Pulmonary artery endothelial cell (primary cell): ENCODE data around the gene C5. TPM values are rescaled to one million over a fixed set of nuclear protein-coding genes. Genes with fewer than 3 reads are reported as not detected.
A peak's percentile ranks its signal among the peaks of the same experiment; 100 is the strongest.

Source experiments
- DNase-seq: peaks from one replicate; pipeline ENCODE4 v3.0.0-alpha.2; 2011; ENCODE audit warnings: low read depth, low spot score
- total RNA-seq: library from RNA; depleted of rRNA; stranded (reverse); fragments of >200 nt; gene quantifications from 2 replicates; pipeline ENCODE4 v1.2.3, GENCODE V29; 2014

The C5 gene
- total RNA-seq, 1 donor from 2014 or later, result 3.8 TPM

GRCh38 chr9:120942186-120943001 is 107.7 kb downstream of the C5 start:
- DNase-seq, result no peak

GRCh38 chr9:120941046-120941770 is 108.9 kb downstream of the C5 start:
- no peak for DNase-seq

DNA sequence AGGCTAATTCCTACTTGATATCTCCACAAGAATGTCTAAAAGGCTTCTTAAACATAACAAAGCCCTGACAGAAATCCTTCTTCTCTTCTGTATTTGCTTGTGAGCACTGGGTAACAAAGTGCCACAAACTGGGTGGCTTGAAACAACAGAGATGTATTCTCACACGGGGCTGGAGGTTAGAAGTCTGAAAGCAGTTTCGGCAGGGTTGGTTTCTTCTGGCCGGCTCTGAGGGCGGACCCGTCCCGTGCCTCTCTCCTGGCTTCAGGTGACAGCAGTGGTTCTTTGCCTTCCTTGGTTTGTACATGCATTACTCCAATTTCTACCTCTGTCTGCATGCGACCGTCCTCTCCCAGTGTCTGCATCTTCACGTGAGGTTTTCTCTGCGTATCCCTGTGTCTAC is 109.5 kb downstream of the C5 start:
- DNase-seq, result no peak

GRCh38 chr9:120938851-120939250 is 111.2 kb downstream of the C5 start:
- DNase-seq, result no peak

DNA sequence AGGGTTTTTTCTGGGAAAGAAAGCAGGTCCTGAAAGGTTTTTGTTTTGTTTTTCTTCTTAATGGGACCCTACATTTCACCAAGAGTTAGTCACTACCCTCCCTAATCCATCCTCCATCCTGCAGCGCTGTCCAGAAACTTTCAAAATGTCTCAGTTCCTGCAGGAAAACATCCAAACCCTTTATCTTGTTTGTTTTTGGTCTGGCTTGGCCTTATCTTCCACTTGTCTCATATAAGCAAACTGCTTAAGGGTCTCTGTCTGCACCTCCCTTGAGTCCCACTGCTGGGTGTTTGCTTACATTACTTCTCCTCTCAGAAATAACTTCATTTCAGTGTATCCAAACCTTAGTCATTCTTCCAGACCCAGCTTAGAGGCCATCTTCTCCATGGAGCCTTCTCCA is 112.5 kb downstream of the C5 start:
- no peak for DNase-seq

- DNase-seq, result no peak
These were observed 112.9 kb downstream of the C5 start for GRCh38 chr9:120937127-120937526.

DNA sequence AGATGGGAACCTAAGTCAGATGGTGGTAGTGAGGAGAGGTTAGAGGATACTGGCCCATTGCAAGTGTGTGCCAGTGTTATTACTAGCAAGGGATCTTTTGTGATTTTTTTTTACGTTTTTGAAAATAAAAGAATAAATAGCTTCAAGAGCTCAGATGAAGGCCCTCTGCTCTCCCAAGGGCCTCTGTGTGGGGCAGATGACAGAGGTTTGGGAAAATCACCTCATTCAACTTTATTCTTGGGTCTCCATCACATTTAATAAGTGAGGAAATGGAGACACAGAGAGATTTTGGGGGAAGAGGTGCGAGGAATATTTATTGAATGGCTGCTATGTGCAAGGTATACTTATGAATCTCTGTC is 113.3 kb downstream of the C5 start:
- no peak for DNase-seq

GRCh38 chr9:120936011-120936763 is 113.9 kb downstream of the C5 start:
- DNase-seq, result peak; percentile 69

DNA sequence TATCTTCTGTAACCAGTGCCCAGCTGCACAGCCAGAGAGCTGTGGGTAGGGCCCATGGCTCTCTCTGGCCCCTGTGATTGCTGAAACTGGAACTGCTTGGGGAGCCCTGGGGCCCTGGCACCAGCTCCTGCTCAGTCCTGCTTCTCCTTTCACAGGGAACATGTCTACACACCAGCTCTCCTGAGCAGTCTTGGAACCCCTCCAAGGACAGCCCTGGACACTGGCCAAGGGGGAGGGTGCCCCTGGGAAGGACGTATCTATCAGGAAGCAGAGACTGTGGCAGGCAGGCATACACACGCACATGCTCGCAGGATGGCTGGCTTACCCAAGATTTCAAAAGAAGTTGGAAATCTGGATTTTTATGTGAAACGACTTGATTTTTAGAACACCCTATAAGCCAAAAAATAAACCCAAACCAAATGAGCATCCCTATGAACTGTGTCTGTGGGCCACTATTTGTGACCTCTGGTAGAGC is 114.7 kb downstream of the C5 start:
- peak; percentile 91 for DNase-seq

DNA sequence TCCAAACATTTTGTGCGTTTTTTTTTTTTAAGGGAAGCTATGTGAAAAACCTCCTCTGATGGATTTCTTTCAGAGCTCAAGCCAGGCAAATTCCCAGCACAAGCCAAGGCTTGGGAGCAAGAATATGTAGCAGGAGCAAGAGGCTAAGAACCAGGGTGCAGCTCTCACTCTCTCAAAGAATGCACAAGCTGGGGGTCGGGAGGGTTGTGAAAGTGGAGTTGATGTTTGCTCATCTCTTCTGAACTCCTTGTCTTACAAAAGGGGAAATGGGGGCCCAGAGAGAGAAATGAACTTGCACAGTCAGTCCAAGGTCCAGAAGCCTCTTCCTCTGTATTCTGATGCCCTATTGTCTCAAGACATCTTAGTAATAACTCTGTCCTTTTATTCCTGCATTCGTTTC is 115.8 kb downstream of the C5 start:
- no peak for DNase-seq

DNA sequence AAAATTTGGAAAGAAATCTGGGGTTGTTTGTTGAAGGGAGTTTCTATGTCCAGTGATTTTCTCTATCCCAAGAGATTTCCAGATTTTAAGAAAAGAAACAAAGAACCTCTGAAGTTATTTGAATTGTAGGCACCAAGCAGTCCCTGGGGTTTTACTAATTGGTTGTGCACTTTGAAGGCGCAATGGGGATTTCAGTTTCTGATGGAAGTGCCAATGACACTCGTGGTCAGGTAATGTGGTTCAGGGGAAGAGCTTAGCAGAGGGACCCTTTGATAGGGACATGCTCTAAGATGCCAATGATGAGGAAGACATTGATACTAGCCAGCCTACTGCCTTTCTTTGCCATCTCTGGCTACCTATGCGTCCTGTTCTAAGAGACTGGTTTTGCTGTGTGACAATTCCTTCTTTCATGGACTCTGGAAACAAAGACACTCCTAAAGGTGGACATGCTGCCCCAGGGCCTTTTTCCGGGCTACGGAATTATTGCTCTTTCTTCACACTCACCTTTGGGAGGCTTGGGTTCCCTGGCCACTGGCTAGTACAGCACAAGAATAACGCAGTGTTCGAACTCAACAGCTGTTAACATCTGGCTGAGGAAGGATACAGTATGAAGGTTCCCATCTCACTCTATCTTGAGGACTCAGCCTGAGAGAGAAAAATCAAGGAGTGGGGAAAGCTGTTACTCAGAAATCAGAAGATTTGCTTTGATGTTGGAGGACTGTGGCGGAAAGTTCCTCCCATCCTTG is 116.6 kb downstream of the C5 start:
- no peak for DNase-seq

- DNase-seq, result no peak
These were observed 117.8 kb downstream of the C5 start for GRCh38 chr9:120932086-120932823.

- DNase-seq, result peak; percentile 66
These were observed 118.6 kb downstream of the C5 start for GRCh38 chr9:120931231-120932085.

DNA sequence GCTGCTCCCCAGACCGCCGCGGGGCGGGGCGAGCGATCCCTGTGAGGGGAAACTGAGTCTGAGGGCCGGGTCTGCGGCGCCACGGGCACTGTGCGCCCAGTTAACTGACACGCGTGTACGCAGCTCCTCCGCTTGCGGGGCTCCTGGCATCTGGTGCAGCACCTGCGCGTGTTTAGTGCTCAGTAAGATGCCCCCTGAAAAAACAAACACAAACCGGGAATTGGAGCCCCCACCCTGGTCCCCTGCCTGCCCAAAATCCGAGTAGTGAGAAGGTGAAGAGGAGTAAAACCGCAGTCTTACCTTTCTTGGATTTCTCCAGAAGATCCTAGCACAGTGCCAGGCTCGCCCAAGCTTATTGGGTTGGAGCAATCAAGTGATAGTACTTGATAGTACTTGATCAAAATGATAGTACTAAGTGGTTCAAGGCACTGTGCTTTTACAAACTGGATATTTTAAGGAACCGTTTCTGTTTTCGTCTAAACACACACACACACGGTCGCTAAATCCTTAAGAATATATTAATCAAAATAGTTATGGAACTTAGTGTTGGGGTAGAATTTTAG is 120.8 kb downstream of the C5 start:
- no peak for DNase-seq

- no peak for DNase-seq
These were observed 121.4 kb downstream of the C5 start for GRCh38 chr9:120928483-120929228.

DNA sequence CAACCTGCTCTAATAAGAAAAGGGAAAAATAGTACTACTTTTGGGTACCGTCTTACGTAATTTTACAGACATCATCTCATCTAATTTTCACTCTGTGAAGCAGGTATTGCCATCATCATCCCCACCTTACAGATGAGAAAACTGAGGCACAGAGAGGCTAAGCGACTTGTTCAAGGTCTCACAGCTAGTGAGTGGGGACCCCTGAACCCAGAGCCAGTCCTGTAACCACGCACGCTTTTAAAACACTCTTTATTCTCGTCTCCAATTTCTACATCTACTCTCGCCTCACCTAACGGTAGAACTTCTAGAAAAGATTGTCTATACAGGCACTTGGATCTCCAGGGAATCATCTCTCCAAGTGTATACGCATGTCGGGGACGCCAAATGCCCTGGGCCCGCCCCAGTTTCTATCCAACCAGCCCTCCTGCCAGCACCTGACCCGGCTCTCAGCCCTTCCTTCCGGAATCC is 122.0 kb downstream of the C5 start:
- no peak for DNase-seq

GRCh38 chr9:120927269-120928014 is 122.6 kb downstream of the C5 start:
- DNase-seq, result no peak

DNA sequence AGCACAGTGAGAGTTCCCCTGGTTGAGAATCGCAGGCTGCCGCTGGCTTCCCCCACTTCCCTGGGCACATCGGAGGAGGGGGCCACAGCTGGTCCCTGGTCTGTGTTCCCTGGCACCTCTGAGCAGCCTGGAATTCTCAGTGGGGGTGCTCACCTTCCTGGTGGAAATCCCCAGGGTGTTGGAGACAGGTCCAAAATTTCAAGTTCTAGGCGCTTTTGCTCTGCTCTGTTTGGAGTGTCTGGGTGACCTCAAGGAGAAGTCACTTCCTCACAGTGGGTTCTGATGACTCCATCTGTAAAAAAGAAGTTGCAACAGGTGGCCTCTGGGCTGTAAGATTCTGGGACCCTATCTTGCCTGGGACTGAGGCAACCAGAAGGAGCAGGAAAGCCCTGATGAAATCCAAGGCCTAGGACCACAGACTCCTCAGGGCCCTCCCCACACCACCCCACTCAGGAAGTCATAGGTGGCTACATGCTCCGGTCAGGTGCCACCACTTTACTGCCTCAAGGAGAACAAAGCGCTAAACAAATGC is 123.6 kb downstream of the C5 start, which contains the start of gene TRAF1:
Gene TRAF1, minus strand, starts transcription at position 400 of the 532 bp plus-strand sequence. CDS start 721 bp downstream, outside the sequence.
- DNase-seq, result no peak
